Ovary (tissue), 9 donors: Measurements from ENCODE around the gene ENPP7. TPM values are rescaled to one million over a fixed set of nuclear protein-coding genes. Genes with fewer than 3 reads are reported as not detected.
"Not testable (repeated sequence)": the region's sequence is repeated elsewhere in the genome, so short reads cannot be mapped to it uniquely, and the experiment has no call there.

Experiments
- DNase-seq, 5 donors: peaks; one replicate each; pipeline ENCODE4 v3.0.0-alpha.2; 2019 to 2020
- H3K27ac ChIP-seq, 2 donors: fragments of 200-600 bp; one replicate each; pipeline versions ENCODE4 v1.5.1 to v1.8.0; 2019 to 2022
- H3K27me3 ChIP-seq: fragments of 200-600 bp; one replicate; pipeline ENCODE4 v1.8.0; 2022
- H3K36me3 ChIP-seq: fragments of 200-600 bp; sonication (generic); one replicate; pipeline ENCODE4 v1.5.1; 2019
- H3K4me1 ChIP-seq: one replicate; pipeline ENCODE4 v1.8.1; 2013; ENCODE audit warnings: mild to moderate bottlenecking, moderate library complexity; ENCODE audit not compliant: insufficient read depth
- H3K4me3 ChIP-seq: fragments of 200-600 bp; sonication (generic); one replicate; pipeline ENCODE4 v1.5.1; 2017
- H3K9me3 ChIP-seq, 2 donors: fragments of 200-600 bp in 1 of 2; sonication (generic) in 1 of 2; one replicate each; pipeline versions ENCODE4 v1.5.1 to v1.8.1; 2013 to 2019; ENCODE audit warnings: mild to moderate bottlenecking in 1 of 2, moderate library complexity in 1 of 2
- EP300 ChIP-seq: sonication (generic); formaldehyde crosslinking; IDR thresholded peaks from one replicate; pipeline ENCODE4 v1.6.1; 2017; ENCODE audit warnings: antibody characterized with exemption
- POLR2A ChIP-seq: fragments of 450-650 bp; IDR thresholded peaks from one replicate; pipeline ENCODE4 v1.6.1; 2017; ENCODE audit warnings: antibody characterized with exemption, mild to moderate bottlenecking, moderate library complexity
- WGBS, 3 donors: extraction: QIAGEN DNeasy Blood & Tissue Kit in 1 of 3; methylation state at CpG; one replicate each; pipeline versions ENCODE4 v1.1.5 to v1.1.7; 2013 to 2017; 5-methylcytosine and 5-hydroxymethylcytosine counted together
- intact Hi-C, 4 donors: fragments of 100-400 bp; cut with DNase I; formaldehyde crosslinking; loops; one replicate each; pipeline versions ENCODE4 v1.11.0 to v1.15.1; 2022 to 2023
- polyA plus RNA-seq, 2 donors: library from polyadenylated mRNA; stranded (reverse); fragments of 200-250 nt in 1 of 2; fragments of 350-450 nt in 1 of 2; fragmentation: Illumina TruSeq in 1 of 2; extraction: RNeasy Lipid Tissue Mini Kit (QIAGEN cat#74804) in 1 of 2; gene quantifications; one replicate each; pipeline ENCODE4 v1.2.3, GENCODE V29; 2013 to 2014
- total RNA-seq, 7 donors: library from RNA; depleted of rRNA in 2 of 7; stranded (reverse); fragments of >200 nt in 2 of 7; fragmentation: NEBNext Ultra II Directional in 3 of 7; extraction: Animal tissue kit (Norgen Biotek cat#: 25700) in 3 of 7; gene quantifications; one replicate each; pipeline versions ENCODE4 v1.1.0 to v1.2.4, GENCODE V29; 2016 to 2023
- TF ChIP-seq, protein P1 (sequence below), 3 donors: fragments of 450-650 bp in 2 of 3; fragments of 200-600 bp in 1 of 3; IDR thresholded peaks; one replicate each; pipeline versions ENCODE4 v1.5.1 to v1.8.0; 2016 to 2022; ENCODE audit warnings: antibody characterized with exemption in 3 of 3, mild to moderate bottlenecking in 1 of 3
- donor health status: DM: no; HTN: no; CAD: no; lungs with moderate emphysema.
- donor health status: DM: no; HTN: no; CAD: no.
- donor health status: Bipolar disorder and iron deficiency.
- donor health status: DM: yes; HTN: yes; CAD: no.
- donor health status: DM: no; HTN: no; CAD: no.
- donor health status: DM: yes; HTN: yes; CAD: no.

The ENPP7 gene
- total and polyA plus RNA-seq, 9 donors = not detected

DNA sequence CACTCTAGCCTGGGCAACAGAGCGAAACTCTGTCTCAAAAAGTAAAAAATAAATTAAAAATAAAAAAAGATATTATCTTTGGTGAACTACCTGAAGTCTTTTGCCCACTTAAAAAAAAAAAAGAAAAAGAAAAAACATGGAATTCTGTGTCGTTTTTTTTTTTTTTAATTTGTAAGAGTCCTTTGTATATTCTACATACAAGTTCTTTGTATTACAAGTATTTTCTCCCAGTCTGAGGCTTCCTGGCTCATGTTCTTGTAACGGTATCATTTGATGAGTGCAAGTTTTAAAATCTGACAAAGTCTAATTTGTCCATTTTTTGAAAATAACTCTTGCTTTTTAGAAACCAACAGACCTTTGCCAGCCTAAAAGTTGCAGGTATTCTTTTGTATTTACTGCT is 35.0 kb downstream of the ENPP7 start:
- H3K27me3 ChIP-seq = no peaks in the 10 kb centered on the region
- H3K4me3 ChIP-seq = no peak overlapping the region
- 72 to 77% (median 75%) methylated on average over 3 of the region's 3 CpGs for WGBS, 3 donors
- H3K4me1 ChIP-seq = no peaks in the 10 kb centered on the region
- H3K9me3 ChIP-seq = no peaks in the 10 kb centered on the region
- no peak for TF ChIP-seq POLR2A
- TF ChIP-seq, protein P1, sequence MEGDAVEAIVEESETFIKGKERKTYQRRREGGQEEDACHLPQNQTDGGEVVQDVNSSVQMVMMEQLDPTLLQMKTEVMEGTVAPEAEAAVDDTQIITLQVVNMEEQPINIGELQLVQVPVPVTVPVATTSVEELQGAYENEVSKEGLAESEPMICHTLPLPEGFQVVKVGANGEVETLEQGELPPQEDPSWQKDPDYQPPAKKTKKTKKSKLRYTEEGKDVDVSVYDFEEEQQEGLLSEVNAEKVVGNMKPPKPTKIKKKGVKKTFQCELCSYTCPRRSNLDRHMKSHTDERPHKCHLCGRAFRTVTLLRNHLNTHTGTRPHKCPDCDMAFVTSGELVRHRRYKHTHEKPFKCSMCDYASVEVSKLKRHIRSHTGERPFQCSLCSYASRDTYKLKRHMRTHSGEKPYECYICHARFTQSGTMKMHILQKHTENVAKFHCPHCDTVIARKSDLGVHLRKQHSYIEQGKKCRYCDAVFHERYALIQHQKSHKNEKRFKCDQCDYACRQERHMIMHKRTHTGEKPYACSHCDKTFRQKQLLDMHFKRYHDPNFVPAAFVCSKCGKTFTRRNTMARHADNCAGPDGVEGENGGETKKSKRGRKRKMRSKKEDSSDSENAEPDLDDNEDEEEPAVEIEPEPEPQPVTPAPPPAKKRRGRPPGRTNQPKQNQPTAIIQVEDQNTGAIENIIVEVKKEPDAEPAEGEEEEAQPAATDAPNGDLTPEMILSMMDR (IDR thresholded peaks at IDR 0.05) = no peak
- TF ChIP-seq EP300 = no peak
- no peak overlapping the region for H3K27ac ChIP-seq
- H3K36me3 ChIP-seq = no peaks in the 10 kb centered on the region
- DNase-seq = no peak
- intact Hi-C loops = no loop called here

GRCh38 chr17:79769570-79770506 is 39.1 kb downstream of the ENPP7 start:
- TF ChIP-seq EP300 = no peak
- no peak for TF ChIP-seq POLR2A
- TF ChIP-seq, protein P1 (IDR thresholded peaks at IDR 0.05) = no peak
- no peak overlapping the region for H3K4me3 ChIP-seq
- H3K36me3 ChIP-seq = no peaks in the 10 kb centered on the region
- H3K9me3 ChIP-seq = no peaks in the 10 kb centered on the region
- 91 to 93% (median 92%) methylated on average over 28 of the region's 28 CpGs for WGBS, 3 donors
- DNase-seq = peak in 1 of 5 donors; percentile 21
- intact Hi-C loops = no loop called here
- H3K27ac ChIP-seq = no peak overlapping the region
- no peaks in the 10 kb centered on the region for H3K4me1 ChIP-seq
- H3K27me3 ChIP-seq = no peaks in the 10 kb centered on the region

- intact Hi-C loops = no loop called here
- DNase-seq = no peak
- no peaks in the 10 kb centered on the region for H3K27me3 ChIP-seq
These were observed 40.5 kb downstream of the ENPP7 start for GRCh38 chr17:79771276-79771675.

GRCh38 chr17:79772726-79773125 is 42.0 kb downstream of the ENPP7 start:
- WGBS, 3 donors = 71 to 80% (median 78%) methylated on average over 9 of the region's 9 CpGs
- DNase-seq = peak in 1 of 5 donors; percentile 11
- not testable (repeated sequence) for H3K27me3 ChIP-seq

More at GRCh38 chr17:79771276-79771675, 40.5 kb downstream of the ENPP7 start:
- Histone ChIP-seq H3K36me3 (no peaks in the 10 kb centered on the region), H3K4me3 (no peak overlapping the region), H3K27ac (no peak overlapping the region), H3K4me1 (no peaks in the 10 kb centered on the region), H3K9me3 (no peaks in the 10 kb centered on the region)
- WGBS, 3 donors = 77 to 94% (median 88%) methylated on average over 6 of the region's 6 CpGs
- TF ChIP-seq, protein P1 (IDR thresholded peaks at IDR 0.05) = no peak
- TF ChIP-seq EP300 (no peak), POLR2A (no peak)

DNA sequence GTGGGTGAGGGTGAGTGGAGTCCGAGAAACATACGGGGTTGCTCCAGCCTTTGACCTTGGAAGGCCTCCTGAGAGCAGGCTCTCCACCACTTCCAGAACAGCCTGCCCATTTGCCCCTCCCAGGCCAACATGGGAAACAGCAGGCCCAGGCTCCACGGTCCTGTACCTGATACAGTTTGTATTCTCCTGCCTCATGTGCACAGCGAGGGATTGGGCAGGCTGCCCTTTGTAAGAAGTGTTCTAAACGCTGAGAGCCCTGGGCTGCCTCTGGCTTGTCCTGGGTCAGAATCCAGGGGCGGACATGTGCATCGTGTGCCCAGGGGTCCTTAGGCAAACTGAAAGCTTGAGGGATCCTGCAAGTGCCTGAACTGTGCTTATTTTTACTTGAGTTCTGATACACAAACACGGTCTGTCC is 43.8 kb downstream of the ENPP7 start:
- H3K36me3 ChIP-seq = no peaks in the 10 kb centered on the region
- TF ChIP-seq EP300 = no peak
- TF ChIP-seq, protein P1 (IDR thresholded peaks at IDR 0.05) = no peak
- TF ChIP-seq POLR2A = no peak
- no peaks in the 10 kb centered on the region for H3K27me3 ChIP-seq
- no peak overlapping the region for H3K4me3 ChIP-seq
- WGBS, 3 donors = 76 to 85% (median 79%) methylated on average over 8 of the region's 8 CpGs
- H3K9me3 ChIP-seq = no peaks in the 10 kb centered on the region
- no peaks in the 10 kb centered on the region for H3K4me1 ChIP-seq
- intact Hi-C loops = no loop called here
- H3K27ac ChIP-seq = no peak overlapping the region
- peak in 1 of 5 donors; percentile 27 for DNase-seq

More at GRCh38 chr17:79772726-79773125, 42.0 kb downstream of the ENPP7 start:
- H3K4me3 ChIP-seq, H3K9me3 ChIP-seq, H3K27ac ChIP-seq, intact Hi-C loops, H3K4me1 ChIP-seq, H3K36me3 ChIP-seq: not testable (repeated sequence)
